Neural progenitor cell (in vitro differentiated cells): Measurements from ENCODE around the gene ZFYVE19.

Experiments
- EZH2 ChIP-seq: fragments of 200-600 bp; sonication (generic); IDR thresholded peaks from 2 replicates; pipeline ENCODE4 v1.6.1; 2017; ENCODE audit warnings: antibody characterized with exemption, mild to moderate bottlenecking, moderate library complexity
- TF ChIP-seq, protein P1 (sequence below): fragments of 200-600 bp; sonication (generic); IDR thresholded peaks from 2 replicates; pipeline ENCODE4 v1.5.1; 2017; ENCODE audit warnings: antibody characterized with exemption, mild to moderate bottlenecking

DNA sequence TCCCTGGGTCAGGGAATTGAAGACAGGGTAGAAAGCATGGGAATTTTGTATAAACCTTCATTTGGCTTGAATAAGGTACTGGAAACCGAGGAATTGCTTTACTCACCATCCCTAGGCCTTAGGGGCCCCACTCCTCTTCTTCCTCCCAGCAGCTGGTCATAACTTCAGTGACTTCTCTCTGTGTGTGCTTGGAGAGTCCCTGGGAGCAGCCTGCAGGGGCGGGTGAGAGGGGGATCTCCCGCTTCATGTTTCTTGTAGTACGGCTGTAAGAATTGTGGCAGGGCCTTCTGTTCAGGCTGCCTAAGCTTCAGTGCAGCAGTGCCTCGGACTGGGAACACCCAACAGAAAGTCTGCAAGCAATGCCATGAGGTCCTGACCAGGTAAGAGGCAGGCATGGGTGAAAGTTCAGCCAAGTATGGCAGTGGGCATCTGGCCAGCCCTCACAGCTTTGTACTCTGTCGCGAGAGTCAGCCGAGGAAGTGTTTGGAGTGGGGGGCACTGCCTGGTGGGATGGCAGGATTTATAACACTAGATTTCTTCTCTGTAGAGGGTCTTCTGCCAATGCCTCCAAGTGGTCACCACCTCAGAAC, 2.1 kb downstream of the ZFYVE19 start:
- TF ChIP-seq, protein P1, sequence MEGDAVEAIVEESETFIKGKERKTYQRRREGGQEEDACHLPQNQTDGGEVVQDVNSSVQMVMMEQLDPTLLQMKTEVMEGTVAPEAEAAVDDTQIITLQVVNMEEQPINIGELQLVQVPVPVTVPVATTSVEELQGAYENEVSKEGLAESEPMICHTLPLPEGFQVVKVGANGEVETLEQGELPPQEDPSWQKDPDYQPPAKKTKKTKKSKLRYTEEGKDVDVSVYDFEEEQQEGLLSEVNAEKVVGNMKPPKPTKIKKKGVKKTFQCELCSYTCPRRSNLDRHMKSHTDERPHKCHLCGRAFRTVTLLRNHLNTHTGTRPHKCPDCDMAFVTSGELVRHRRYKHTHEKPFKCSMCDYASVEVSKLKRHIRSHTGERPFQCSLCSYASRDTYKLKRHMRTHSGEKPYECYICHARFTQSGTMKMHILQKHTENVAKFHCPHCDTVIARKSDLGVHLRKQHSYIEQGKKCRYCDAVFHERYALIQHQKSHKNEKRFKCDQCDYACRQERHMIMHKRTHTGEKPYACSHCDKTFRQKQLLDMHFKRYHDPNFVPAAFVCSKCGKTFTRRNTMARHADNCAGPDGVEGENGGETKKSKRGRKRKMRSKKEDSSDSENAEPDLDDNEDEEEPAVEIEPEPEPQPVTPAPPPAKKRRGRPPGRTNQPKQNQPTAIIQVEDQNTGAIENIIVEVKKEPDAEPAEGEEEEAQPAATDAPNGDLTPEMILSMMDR = no peak
- no peak for TF ChIP-seq EZH2
